ENCODE measurements around the gene XPR1.

- no peak for TF ChIP-seq CTCF (IDR thresholded peaks at IDR 0.05)
- no peak for TF ChIP-seq POLR2A (IDR thresholded peaks at IDR 0.05)
Measured at GRCh38 chr1:180854456-180854855, 222.6 kb downstream of the XPR1 start.

Measured in uterus (tissue), 2 donors.